NCI-H748 (cell line): Measurements from ENCODE around the gene SNAI3.

Experiments used
- DNase-seq: peaks from one replicate; lab custom pipeline; 2025; ENCODE audit not compliant: unreplicated experiment; lab: John Stamatoyannopoulos, UW

Gene SNAI3

GRCh38 chr16:88651989-88652761, 34.1 kb downstream of the SNAI3 start:
- no peak for DNase-seq

- DNase-seq, result peak; percentile 26
Measured at GRCh38 chr16:88651276-88651988, 34.9 kb downstream of the SNAI3 start.

GRCh38 chr16:88650749-88651275, 35.5 kb downstream of the SNAI3 start, which contains the start of gene CYBA:
CYBA (minus strand) TSS chr16:88651053; CDS start chr16:88651013, 40 bp downstream.
- DNase-seq, result no peak

GRCh38 chr16:88649924-88650748, 36.2 kb downstream of the SNAI3 start:
- no peak for DNase-seq

- peak; percentile 17 for DNase-seq
Measured at GRCh38 chr16:88649195-88649923, 36.9 kb downstream of the SNAI3 start.

GRCh38 chr16:88647178-88648070, 38.9 kb downstream of the SNAI3 start:
- DNase-seq, result no peak

- no peak for DNase-seq
Measured at GRCh38 chr16:88646345-88647034, 39.8 kb downstream of the SNAI3 start.

- DNase-seq, result no peak
Measured at GRCh38 chr16:88645941-88646340, 40.4 kb downstream of the SNAI3 start.

- DNase-seq, result no peak
Measured at GRCh38 chr16:88645455-88645854, 40.9 kb downstream of the SNAI3 start.

- no peak for DNase-seq
Measured at GRCh38 chr16:88643644-88643932, 42.7 kb downstream of the SNAI3 start.

- DNase-seq, result no peak
Measured at GRCh38 chr16:88642881-88643643, 43.2 kb downstream of the SNAI3 start.

GRCh38 chr16:88640498-88641247, 45.6 kb downstream of the SNAI3 start:
- no peak for DNase-seq

GRCh38 chr16:88640039-88640495, 46.2 kb downstream of the SNAI3 start:
- DNase-seq, result no peak

- peak; percentile 31 for DNase-seq
Measured at GRCh38 chr16:88639231-88640038, 46.9 kb downstream of the SNAI3 start.

- DNase-seq, result peak; percentile 85
Measured at GRCh38 chr16:88638323-88639230, 47.7 kb downstream of the SNAI3 start, which contains the start of gene IL17C. IL17C (plus strand) TSS chr16:88638572; CDS start chr16:88638642, 70 bp downstream.
